ENCODE data around the gene ZNF611. TPM values are rescaled to one million over a fixed set of nuclear protein-coding genes. Genes with fewer than 3 reads are reported as not detected.

The ZNF611 gene
- total RNA-seq, 1 donor from 2014 or later: 24.4 TPM

DNA sequence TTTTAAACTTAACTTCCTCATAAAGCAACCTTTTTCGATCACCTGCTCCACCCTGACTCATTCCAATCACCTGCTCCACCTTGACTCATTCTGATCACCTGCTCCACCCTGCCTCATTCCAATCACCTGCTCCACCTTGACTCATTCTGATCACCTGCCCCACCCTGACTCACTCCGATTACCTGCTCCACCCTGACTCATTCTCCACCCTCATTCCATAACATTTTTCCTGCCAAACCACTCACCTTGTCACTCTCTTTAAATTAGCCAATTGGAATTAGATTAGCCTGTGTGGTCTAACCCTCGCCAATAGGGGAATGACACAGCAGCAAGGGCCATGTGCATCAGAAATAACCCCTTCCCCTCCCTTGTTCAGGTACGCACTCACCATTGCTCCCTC is 64.8 kb downstream of the ZNF611 start:
- no peak for DNase-seq
- intact Hi-C loops (cut with DNase I): no loop called here
- ATAC-seq: no peak
- Histone ChIP-seq H3K27ac (no peak overlapping the region), H3K9me3 (no peaks in the 10 kb centered on the region), H3K36me3 (no peaks in the 10 kb centered on the region), H3K27me3 (ENCODE audit: low read depth) (no peaks in the 10 kb centered on the region), H3K4me3 (no peak overlapping the region), H3K4me1 (no peaks in the 10 kb centered on the region)
- TF ChIP-seq, protein P1, sequence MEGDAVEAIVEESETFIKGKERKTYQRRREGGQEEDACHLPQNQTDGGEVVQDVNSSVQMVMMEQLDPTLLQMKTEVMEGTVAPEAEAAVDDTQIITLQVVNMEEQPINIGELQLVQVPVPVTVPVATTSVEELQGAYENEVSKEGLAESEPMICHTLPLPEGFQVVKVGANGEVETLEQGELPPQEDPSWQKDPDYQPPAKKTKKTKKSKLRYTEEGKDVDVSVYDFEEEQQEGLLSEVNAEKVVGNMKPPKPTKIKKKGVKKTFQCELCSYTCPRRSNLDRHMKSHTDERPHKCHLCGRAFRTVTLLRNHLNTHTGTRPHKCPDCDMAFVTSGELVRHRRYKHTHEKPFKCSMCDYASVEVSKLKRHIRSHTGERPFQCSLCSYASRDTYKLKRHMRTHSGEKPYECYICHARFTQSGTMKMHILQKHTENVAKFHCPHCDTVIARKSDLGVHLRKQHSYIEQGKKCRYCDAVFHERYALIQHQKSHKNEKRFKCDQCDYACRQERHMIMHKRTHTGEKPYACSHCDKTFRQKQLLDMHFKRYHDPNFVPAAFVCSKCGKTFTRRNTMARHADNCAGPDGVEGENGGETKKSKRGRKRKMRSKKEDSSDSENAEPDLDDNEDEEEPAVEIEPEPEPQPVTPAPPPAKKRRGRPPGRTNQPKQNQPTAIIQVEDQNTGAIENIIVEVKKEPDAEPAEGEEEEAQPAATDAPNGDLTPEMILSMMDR (IDR thresholded peaks at IDR 0.05): no peak

DNA sequence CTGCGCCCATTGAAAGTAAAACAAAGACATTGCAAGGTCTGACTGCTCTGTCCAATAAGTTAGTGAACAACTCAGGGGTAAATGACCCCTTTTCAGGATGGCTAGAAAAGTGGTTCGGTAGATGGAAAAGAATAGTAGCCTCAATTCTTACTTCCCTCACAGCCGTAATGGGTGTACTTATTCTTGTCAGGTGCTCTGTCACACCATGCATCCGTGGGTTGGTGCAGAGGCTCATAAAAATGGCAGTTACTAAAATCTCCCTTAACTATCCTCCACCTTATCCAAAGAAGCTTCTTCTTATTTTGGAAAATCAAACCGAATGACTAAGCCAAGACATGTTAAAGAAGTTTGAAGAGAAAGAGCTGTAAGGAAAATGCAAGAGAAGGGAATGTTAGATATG is 65.3 kb downstream of the ZNF611 start:
- intact Hi-C loops (cut with DNase I): no loop called here
- Histone ChIP-seq H3K27me3 (ENCODE audit: low read depth) (no peaks in the 10 kb centered on the region), H3K4me3 (no peak overlapping the region), H3K27ac (no peak overlapping the region), H3K9me3 (no peaks in the 10 kb centered on the region), H3K4me1 (no peaks in the 10 kb centered on the region), H3K36me3 (no peaks in the 10 kb centered on the region)
- DNase-seq (no peak), ATAC-seq (no peak)
- TF ChIP-seq, protein P1 (IDR thresholded peaks at IDR 0.05): no peak

DNA sequence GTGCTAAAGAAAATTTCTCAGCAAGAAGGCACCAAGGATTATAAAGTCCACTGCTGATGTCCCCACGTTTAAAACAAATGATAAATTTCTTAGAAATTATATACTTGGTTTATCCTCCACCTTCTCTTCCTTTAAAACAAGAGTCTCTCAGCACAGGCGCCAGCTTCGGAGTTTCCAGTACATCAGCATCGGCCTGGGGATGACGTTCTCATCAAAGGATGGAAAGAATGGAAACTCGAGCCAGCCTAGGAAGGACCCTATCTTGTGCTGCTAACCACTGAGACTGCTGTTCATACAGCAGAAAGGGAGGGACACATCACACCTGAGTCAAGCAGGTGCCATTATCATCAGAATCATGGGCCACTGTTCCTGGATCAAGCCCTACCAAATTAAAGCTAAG is 66.9 kb downstream of the ZNF611 start:
- no peaks in the 10 kb centered on the region for H3K9me3 ChIP-seq
- no peaks in the 10 kb centered on the region for H3K36me3 ChIP-seq
- H3K27ac ChIP-seq: no peak overlapping the region
- H3K4me3 ChIP-seq: no peak overlapping the region
- ATAC-seq (no peak), DNase-seq (no peak)
- H3K27me3 ChIP-seq (ENCODE audit: low read depth): no peaks in the 10 kb centered on the region
- TF ChIP-seq, protein P1 (IDR thresholded peaks at IDR 0.05): no peak
- intact Hi-C loops (cut with DNase I): no loop called here
- no peaks in the 10 kb centered on the region for H3K4me1 ChIP-seq

DNA sequence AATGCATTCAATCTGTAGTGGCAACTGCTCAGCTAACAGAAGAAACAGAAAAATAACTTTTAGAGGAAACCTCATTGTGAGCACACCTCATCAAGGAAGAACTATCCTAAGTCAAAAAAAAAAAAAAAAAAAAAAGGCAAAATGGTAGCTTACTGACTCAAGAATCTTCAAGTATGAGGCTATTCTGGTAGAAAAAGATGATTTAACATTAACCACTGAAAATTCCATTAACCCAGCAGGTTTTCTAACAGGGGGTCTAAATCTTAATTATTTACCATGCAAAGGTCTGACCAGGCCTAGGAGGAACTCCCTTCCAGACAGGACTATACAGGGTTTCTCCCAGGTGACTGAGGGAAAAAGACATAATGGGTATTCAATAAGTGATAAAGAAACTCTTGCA is 68.3 kb downstream of the ZNF611 start:
- DNase-seq (no peak), ATAC-seq (no peak)
- intact Hi-C loops (cut with DNase I): no loop called here
- Histone ChIP-seq H3K4me3 (no peak overlapping the region), H3K4me1 (no peaks in the 10 kb centered on the region), H3K27ac (no peak overlapping the region), H3K27me3 (ENCODE audit: low read depth) (no peaks in the 10 kb centered on the region), H3K36me3 (no peaks in the 10 kb centered on the region), H3K9me3 (no peaks in the 10 kb centered on the region)
- TF ChIP-seq, protein P1 (IDR thresholded peaks at IDR 0.05): no peak

DNA sequence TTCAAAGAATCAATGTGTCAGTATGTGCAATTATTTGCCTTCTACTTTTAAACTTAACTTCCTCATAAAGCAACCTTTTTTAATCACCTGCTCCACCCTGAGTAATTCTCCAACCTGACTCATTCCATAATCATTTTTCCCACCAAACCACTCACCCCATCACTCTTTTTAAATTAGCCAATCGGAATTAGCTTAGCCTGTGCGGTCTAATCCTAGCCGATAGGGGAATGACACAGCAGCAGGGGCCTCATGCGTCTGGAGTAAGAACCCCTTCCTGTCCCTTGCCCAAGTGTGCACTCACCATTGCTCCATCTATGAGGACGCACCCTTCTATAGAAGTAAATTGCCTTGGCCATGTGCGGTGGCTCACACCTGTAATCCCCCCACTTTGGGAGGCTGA is 69.3 kb downstream of the ZNF611 start:
- TF ChIP-seq, protein P1 (IDR thresholded peaks at IDR 0.05): no peak
- no peak for DNase-seq
- no peaks in the 10 kb centered on the region for H3K9me3 ChIP-seq
- intact Hi-C loops (cut with DNase I): no loop called here
- no peak overlapping the region for H3K27ac ChIP-seq
- H3K4me3 ChIP-seq: no peak overlapping the region
- H3K27me3 ChIP-seq (ENCODE audit: low read depth): no peaks in the 10 kb centered on the region
- no peaks in the 10 kb centered on the region for H3K4me1 ChIP-seq
- ATAC-seq: no peak
- H3K36me3 ChIP-seq: peaks cover 2% of the 10 kb centered on the region

DNA sequence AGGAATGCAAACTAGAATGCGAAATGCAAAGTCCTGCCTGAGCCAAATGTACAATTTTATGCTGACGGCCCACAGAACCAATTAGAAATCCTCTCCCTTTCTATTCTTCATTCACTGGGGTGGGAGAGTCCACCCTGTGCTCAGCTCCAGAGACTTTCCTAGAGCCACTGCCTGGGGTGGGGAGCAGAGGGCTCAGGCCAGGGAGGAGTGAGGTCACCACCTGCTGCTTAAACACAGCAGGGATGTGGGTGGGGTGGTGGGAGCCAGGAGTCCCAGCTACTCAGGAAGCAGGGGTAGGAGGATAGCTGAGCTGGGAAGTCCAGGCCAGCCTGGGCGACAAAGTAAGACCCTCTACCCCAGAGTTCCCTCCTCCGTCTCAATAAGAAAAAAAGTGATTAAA is 69.8 kb downstream of the ZNF611 start:
- H3K36me3 ChIP-seq: peaks cover 7% of the 10 kb centered on the region
- ATAC-seq (no peak), DNase-seq (no peak)
- no peak overlapping the region for H3K4me3 ChIP-seq
- H3K9me3 ChIP-seq: no peaks in the 10 kb centered on the region
- intact Hi-C loops (cut with DNase I): no loop called here
- no peaks in the 10 kb centered on the region for H3K27me3 ChIP-seq (ENCODE audit: low read depth)
- TF ChIP-seq, protein P1 (IDR thresholded peaks at IDR 0.05): no peak
- H3K4me1 ChIP-seq: no peaks in the 10 kb centered on the region
- no peak overlapping the region for H3K27ac ChIP-seq

Data from lower lobe of right lung (tissue), 2 donors.